Measurements from ENCODE around the gene SLC19A3.
"Not testable (repeated sequence)": the region's sequence is repeated elsewhere in the genome, so short reads cannot be mapped to it uniquely, and the experiment has no call there.

Gene SLC19A3

GRCh38 chr2:227703280-227703732 is 14.5 kb downstream of the SLC19A3 start:
- no peak for DNase-seq

- DNase-seq, result no peak
Measured at GRCh38 chr2:227701556-227701955, 16.3 kb downstream of the SLC19A3 start.

- DNase-seq, result no peak
Measured at GRCh38 chr2:227696990-227697679, 20.7 kb downstream of the SLC19A3 start.

GRCh38 chr2:227687189-227687588 is 30.6 kb downstream of the SLC19A3 start:
- no peak for DNase-seq

- no peak for DNase-seq
Measured at GRCh38 chr2:227684258-227684657, 33.6 kb downstream of the SLC19A3 start.

GRCh38 chr2:227677928-227678327 is 39.9 kb downstream of the SLC19A3 start:
- no peak for DNase-seq

- no peak for DNase-seq
Measured at GRCh38 chr2:227674485-227674884, 43.3 kb downstream of the SLC19A3 start.

GRCh38 chr2:227673620-227674019 is 44.2 kb downstream of the SLC19A3 start:
- not testable (repeated sequence) for DNase-seq

GRCh38 chr2:227671170-227671905 is 46.5 kb downstream of the SLC19A3 start:
- DNase-seq, result no peak

- DNase-seq, result not testable (repeated sequence)
Measured at GRCh38 chr2:227666631-227667170, 51.1 kb downstream of the SLC19A3 start, which contains the start of gene SCYGR5. Gene SCYGR5 (plus strand): TSS chr2:227666804. CDS start chr2:227666804, 0 bp downstream.

- no peak for DNase-seq
Measured at GRCh38 chr2:227665189-227665940, 52.5 kb downstream of the SLC19A3 start.

- no peak for DNase-seq
Measured at GRCh38 chr2:227661827-227662226, 56.0 kb downstream of the SLC19A3 start.

GRCh38 chr2:227661025-227661649 is 56.7 kb downstream of the SLC19A3 start:
- DNase-seq, result no peak

- DNase-seq, result no peak
Measured at GRCh38 chr2:227657199-227657845, 60.5 kb downstream of the SLC19A3 start.

GRCh38 chr2:227655454-227655853 is 62.4 kb downstream of the SLC19A3 start:
- peak; percentile 88 for DNase-seq

- DNase-seq, result no peak
Measured at GRCh38 chr2:227654426-227654825, 63.4 kb downstream of the SLC19A3 start.

- peak; percentile 33 for DNase-seq
Measured at GRCh38 chr2:227653419-227653818, 64.4 kb downstream of the SLC19A3 start.

GRCh38 chr2:227643990-227644551 is 73.8 kb downstream of the SLC19A3 start:
- no peak for DNase-seq

GRCh38 chr2:227642656-227643055 is 75.2 kb downstream of the SLC19A3 start:
- peak; percentile 12 for DNase-seq

GRCh38 chr2:227634201-227634600 is 83.6 kb downstream of the SLC19A3 start:
- no peak for DNase-seq

Measured in fibroblast of skin of back (primary cell).